Colonic mucosa (tissue), 4 donors: ENCODE data around the gene OR2A7. TPM values are rescaled to one million over a fixed set of nuclear protein-coding genes. Genes with fewer than 3 reads are reported as not detected.
"Not testable (repeated sequence)": the region's sequence is repeated elsewhere in the genome, so short reads cannot be mapped to it uniquely, and the experiment has no call there.

Source experiments
- DNase-seq: peaks from one replicate; pipeline ENCODE4 v3.0.0-alpha.2; 2020
- H3K27ac ChIP-seq: fragments of 200-600 bp; one replicate; pipeline ENCODE4 v1.8.0; 2021
- H3K27me3 ChIP-seq: fragments of 200-600 bp; one replicate; pipeline ENCODE4 v1.8.0; 2021
- H3K36me3 ChIP-seq: fragments of 200-600 bp; one replicate; pipeline ENCODE4 v1.8.0; 2021
- H3K4me1 ChIP-seq: fragments of 200-600 bp; one replicate; pipeline ENCODE4 v1.8.0; 2021; ENCODE audit warnings: mild to moderate bottlenecking
- H3K4me3 ChIP-seq: fragments of 200-600 bp; one replicate; pipeline ENCODE4 v1.8.0; 2021
- H3K9ac ChIP-seq, 2 donors: one replicate each; pipeline ENCODE4 v1.7.0; 2013; ENCODE audit warnings: control low read depth in 2 of 2, low read depth in 2 of 2, low read length in 2 of 2
- H3K9me3 ChIP-seq: fragments of 200-600 bp; one replicate; pipeline ENCODE4 v1.8.0; 2021
- CTCF ChIP-seq: fragments of 200-600 bp; IDR thresholded peaks from one replicate; pipeline ENCODE4 v1.8.0; 2022; ENCODE audit warnings: antibody characterized with exemption, mild to moderate bottlenecking
- intact Hi-C: fragments of 100-400 bp; cut with DNase I; formaldehyde crosslinking; loops from one replicate; pipeline ENCODE4 v1.14.1; 2022
- total RNA-seq, 2 donors: library from RNA; stranded (reverse); fragmentation: NEBNext Ultra II Directional in 1 of 2; extraction: Animal tissue kit (Norgen Biotek cat#: 25700) in 1 of 2; gene quantifications; one replicate each; pipeline ENCODE4 v1.2.1, GENCODE V29; 2021
- donor health status: healthy.
- donor health status: DM: no; HTN: no; CAD: no.
- donor health status: DM: no; HTN: no; CAD: no.

OR2A7 gene
- total RNA-seq, 2 donors from 2014 or later, result 10.7 to 13.1 TPM

GRCh38 chr7:144282490-144282889 lies 17.9 kb upstream of the OR2A7 start:
- H3K4me3 ChIP-seq, H3K27me3 ChIP-seq, H3K27ac ChIP-seq, H3K36me3 ChIP-seq, H3K9ac ChIP-seq, H3K9me3 ChIP-seq, H3K4me1 ChIP-seq, intact Hi-C loops, DNase-seq: not testable (repeated sequence)

DNA sequence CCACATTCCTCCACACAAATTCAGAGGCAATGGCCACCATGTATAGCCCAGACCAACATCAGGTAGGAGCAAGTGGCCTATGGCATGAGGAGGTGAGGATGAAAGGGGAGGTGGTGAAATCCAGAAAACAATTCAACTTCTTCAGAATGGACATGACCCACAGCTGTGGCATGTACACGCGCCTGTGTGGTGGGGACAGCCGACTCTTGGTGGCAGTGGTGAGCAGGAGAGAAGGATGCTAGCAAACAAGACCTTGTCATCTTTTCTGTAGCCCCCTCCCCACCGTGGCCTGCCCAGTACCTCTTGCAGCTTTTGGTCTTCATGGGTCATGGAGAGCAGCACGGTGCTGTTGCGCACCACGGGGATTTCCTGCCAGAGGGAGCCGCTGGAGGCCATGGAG lies 17.4 kb upstream of the OR2A7 start:
- intact Hi-C loops, H3K4me3 ChIP-seq, DNase-seq, H3K9ac ChIP-seq, H3K9me3 ChIP-seq, H3K36me3 ChIP-seq, H3K27me3 ChIP-seq, H3K27ac ChIP-seq, H3K4me1 ChIP-seq: not testable (repeated sequence)

DNA sequence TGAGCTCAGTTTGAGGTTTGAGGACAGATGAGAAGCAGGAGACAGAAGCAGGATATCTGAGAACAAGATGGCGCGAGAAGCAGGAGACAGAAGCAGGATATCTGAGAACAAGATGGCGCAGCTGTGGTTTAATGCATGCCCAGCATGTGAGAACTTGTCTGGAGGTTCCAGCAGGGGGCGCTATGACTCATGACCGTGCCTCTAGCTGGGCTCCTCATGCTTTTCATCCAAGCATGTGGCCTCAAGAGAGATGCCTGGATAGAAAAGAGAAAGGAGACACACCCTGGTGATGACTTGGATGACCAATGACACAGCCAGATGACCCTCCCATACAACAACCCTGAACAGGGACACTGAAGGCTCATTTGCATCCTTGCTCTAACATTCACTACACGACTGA lies 15.4 kb upstream of the OR2A7 start:
- H3K36me3 ChIP-seq, H3K9me3 ChIP-seq, H3K4me1 ChIP-seq, H3K27me3 ChIP-seq, H3K4me3 ChIP-seq, intact Hi-C loops, H3K27ac ChIP-seq, H3K9ac ChIP-seq, DNase-seq: not testable (repeated sequence)

- H3K27ac ChIP-seq, H3K4me1 ChIP-seq, H3K9me3 ChIP-seq, H3K36me3 ChIP-seq, H3K4me3 ChIP-seq, H3K27me3 ChIP-seq, H3K9ac ChIP-seq, DNase-seq, intact Hi-C loops: not testable (repeated sequence)
These were observed 10.7 kb upstream of the OR2A7 start for GRCh38 chr7:144275281-144275680.

DNA sequence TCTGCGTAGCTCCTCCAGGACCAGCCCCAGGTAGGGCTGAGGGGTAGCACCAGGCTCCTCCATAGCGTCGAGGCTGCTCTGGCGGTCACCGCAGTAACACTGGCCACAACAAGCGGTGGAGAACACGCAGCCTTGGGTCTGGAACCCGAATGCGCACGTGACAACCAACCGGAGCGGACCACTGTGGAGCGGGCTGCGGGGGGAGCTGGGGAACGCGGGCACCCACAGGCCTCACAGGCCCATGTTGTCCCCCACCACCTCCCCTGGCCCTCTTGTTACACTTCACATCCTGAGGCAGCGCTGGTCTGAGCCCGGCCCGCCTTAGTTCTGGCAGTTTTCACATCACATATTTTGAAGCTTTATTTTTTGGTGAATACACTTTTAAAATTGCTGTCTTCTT lies 4.6 kb upstream of the OR2A7 start, which contains the start of gene CTAGE8:
TSS of gene CTAGE8 (minus strand) at position 101 of the 400 bp plus-strand sequence. CDS start at position 63, 38 bp downstream.
- H3K36me3 ChIP-seq, intact Hi-C loops, H3K4me1 ChIP-seq, H3K27ac ChIP-seq, H3K9me3 ChIP-seq, H3K9ac ChIP-seq, H3K4me3 ChIP-seq, H3K27me3 ChIP-seq, DNase-seq: not testable (repeated sequence)

DNA sequence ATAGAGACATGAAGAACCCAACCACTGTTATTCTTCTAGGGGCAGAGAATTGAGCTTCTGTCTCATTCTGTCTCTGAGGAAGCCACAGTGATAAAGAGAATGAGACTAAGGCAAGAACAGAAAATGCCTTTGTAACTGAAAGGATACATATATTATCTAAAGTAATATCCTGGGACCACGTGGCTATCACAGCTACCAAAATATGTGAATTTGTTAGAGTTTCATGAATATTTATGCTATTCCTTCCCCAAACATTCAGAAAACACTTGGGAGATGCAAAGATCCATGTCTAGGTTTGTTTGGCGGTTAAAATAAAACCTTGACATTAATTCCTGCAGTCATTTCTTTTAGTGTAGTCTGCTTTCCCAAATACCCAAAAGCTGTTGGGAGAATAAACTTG lies 2.5 kb downstream of the OR2A7 start:
- H3K9me3 ChIP-seq, H3K4me3 ChIP-seq, DNase-seq, H3K4me1 ChIP-seq, H3K27ac ChIP-seq, intact Hi-C loops, H3K27me3 ChIP-seq, H3K36me3 ChIP-seq, H3K9ac ChIP-seq: not testable (repeated sequence)

- H3K9ac ChIP-seq, intact Hi-C loops, H3K4me3 ChIP-seq, H3K36me3 ChIP-seq, H3K27me3 ChIP-seq, DNase-seq, H3K4me1 ChIP-seq, H3K27ac ChIP-seq, H3K9me3 ChIP-seq: not testable (repeated sequence)
These were observed 5.5 kb downstream of the OR2A7 start for GRCh38 chr7:144259067-144259466.

DNA sequence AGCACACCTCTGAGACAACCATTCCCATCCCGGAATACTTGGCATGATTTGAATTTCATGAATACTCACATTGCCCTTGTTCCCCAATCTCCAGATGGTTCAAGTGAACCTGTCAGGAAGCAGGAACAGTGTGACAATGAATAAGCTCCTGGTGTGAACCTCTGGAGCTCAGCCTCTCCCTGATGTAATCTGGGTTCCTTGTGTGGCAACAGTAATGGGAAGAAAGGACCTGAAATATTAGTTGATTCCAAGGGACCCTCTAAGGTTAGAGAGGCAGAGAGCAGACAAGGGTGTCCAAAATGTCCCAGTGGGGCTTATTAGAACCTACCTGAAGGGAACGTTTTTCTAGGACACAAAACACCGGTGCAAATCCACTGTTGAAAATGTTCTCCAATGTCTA lies 8.5 kb downstream of the OR2A7 start:
- no peaks in the 10 kb centered on the region for H3K4me1 ChIP-seq
- no peak for TF ChIP-seq CTCF
- H3K36me3 ChIP-seq, result no peaks in the 10 kb centered on the region
- DNase-seq, result no peak
- H3K27ac ChIP-seq, result no peak overlapping the region
- no peaks in the 10 kb centered on the region for H3K27me3 ChIP-seq
- H3K9me3 ChIP-seq, result no peaks in the 10 kb centered on the region
- no peak overlapping the region for H3K4me3 ChIP-seq
- no peak overlapping the region for H3K9ac ChIP-seq
- intact Hi-C loops, result no loop called here

GRCh38 chr7:144255471-144255897 lies 9.1 kb downstream of the OR2A7 start:
- Histone ChIP-seq H3K4me3 (no peak overlapping the region), H3K9ac (no peak overlapping the region), H3K4me1 (no peaks in the 10 kb centered on the region), H3K36me3 (no peaks in the 10 kb centered on the region), H3K27me3 (no peaks in the 10 kb centered on the region), H3K27ac (no peak overlapping the region), H3K9me3 (no peaks in the 10 kb centered on the region)
- no peak for TF ChIP-seq CTCF
- no peak for DNase-seq
- intact Hi-C loops, result no loop called here

GRCh38 chr7:144252307-144252706 lies 12.3 kb downstream of the OR2A7 start:
- H3K9ac ChIP-seq, H3K27me3 ChIP-seq, H3K4me3 ChIP-seq, H3K4me1 ChIP-seq, DNase-seq, H3K9me3 ChIP-seq, intact Hi-C loops, H3K36me3 ChIP-seq, H3K27ac ChIP-seq: not testable (repeated sequence)

- H3K27ac ChIP-seq, intact Hi-C loops, H3K36me3 ChIP-seq, H3K4me3 ChIP-seq, H3K9ac ChIP-seq, H3K9me3 ChIP-seq, H3K4me1 ChIP-seq, H3K27me3 ChIP-seq, DNase-seq: not testable (repeated sequence)
These were observed 16.8 kb downstream of the OR2A7 start for GRCh38 chr7:144247674-144248330.

- H3K27ac ChIP-seq, H3K9me3 ChIP-seq, intact Hi-C loops, H3K9ac ChIP-seq, H3K4me3 ChIP-seq, DNase-seq, H3K27me3 ChIP-seq, H3K36me3 ChIP-seq, H3K4me1 ChIP-seq: not testable (repeated sequence)
These were observed 17.6 kb downstream of the OR2A7 start for GRCh38 chr7:144246967-144247366.
